ENCODE data around the gene BCAP31.
"Not testable (repeated sequence)": the region's sequence is repeated elsewhere in the genome, so short reads cannot be mapped to it uniquely, and the experiment has no call there.

Gene BCAP31

DNA sequence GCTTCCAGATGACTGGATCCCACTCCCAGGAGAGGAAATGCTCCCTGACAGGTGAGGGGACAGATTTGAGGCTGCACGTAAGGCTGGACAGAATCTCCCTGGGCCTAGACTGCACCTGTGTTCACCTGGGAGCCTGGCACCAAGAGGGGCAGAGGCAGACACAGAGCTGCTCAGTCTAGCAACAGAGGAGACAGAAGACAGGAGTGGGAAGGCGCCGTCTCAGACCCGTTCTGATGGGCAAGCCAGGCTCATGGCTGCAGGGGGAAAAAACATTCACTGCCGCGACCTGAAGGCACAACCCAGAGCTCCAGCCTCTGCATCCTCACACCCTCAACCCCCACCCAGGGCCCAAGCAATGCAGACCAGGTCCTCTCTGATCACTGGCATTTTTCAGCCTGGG lies 16.8 kb downstream of the BCAP31 start:
- DNase-seq, result no peak

DNA sequence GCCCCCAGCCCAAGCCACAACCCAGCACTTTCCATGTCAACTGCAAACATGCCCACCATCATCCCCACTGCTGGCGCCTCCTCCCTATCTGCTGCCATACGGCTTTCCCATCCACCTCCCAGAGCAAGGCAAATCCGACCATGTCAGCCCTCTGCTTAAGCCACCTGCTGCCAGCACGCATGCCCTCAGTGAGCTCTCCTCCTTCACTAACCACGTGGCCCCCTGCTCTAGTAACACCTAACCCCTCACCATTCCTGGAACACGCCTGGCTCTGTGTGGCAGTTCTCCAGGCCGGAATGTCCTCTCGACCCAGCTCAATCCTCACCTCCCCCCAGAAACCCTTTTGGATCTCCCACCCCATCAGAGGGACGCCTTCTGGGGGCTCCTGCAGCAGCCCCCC lies 17.4 kb downstream of the BCAP31 start:
- DNase-seq, result no peak

DNA sequence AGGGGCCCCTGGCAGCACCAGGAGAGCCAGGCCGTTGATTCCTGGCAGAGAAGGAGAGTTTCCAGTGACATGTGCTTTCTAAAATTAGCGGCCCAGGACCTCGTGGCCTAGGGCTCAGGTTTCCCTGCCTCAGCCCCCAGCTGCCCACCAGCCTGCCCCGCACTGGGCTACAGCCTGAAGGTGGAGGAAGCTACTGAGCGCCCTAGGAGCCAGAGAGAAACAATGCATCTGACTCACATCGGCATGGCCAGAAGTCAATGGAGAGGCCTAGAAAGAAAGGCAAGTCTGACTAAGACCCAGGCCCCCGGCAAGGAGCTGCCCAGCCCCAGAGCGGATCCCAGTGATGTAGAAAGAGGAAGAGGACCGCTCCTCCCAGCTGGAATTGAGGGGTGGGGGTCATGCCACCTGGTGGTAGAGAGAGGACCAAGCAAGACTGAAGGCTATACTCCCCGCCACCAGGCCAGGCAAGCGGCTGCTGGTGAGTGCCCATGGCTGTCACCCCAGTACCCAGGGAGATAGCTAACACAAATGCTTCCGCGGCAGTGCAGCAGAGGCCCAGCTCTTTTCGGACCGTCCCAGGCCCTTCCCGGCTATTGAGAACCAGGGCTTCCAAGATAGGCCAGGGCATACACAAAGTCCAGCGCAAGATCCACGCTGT lies 18.7 kb downstream of the BCAP31 start:
- not testable (repeated sequence) for DNase-seq

DNA sequence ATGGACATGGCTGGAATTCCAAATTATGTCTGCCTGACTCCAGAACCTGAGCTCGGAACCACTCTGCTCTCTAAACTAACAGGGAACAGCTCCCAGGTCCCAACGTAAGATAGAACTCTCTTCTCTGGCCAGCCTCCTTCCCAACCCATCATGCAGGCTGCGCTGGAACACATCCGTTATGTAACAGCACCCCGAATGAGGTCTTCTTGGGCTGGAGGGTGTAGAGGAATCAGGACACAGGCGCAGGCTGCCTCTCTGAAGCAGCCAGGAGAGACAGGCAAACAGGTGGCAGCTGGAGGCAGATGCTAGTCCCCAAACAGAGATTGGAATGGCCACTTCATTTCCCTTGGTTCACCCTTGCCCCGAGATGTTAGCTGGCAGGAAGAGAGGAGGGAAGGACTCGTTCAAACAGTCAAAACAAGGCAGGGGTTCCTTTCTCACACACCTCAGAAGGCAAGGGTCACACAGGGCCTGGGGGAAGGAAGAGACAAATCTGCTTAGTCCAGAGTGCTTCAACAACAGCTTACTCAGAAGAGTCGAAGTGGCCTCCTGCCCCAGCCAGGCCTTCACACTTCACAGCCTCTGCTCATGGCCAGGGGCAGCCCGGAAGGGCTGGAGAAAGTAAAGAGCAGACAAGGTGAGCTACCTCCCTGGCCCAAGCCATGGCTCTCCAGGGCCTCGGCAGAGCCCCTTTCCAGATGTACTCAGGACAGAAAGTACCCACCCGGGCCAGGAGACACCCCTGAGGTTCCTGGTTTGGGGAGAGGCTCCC lies 19.4 kb downstream of the BCAP31 start:
- not testable (repeated sequence) for DNase-seq

DNA sequence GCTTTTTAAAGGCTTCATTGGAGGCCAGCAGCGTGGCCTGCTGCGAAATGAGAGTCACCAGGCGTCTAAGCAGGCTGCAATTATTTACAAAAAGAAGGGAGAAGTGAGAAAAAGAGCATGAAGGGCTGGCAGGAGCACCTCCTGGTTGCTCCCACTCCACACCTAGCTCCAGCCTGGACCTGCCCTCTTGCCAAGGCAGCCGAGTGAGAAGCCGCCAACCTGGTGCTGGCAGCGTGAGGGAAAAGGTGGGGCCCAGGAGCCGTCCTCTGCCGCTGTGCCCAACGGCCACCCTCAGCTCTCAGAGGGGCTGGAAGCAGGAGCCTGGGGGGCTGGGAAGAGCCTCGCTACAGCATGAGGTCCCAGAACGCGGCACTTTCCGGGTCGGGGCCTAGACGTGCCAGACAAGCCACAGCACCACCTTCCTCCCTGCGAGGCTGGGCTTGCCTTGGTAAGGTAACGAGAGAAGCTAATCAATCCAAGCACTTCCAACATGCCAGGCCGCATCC lies 20.1 kb downstream of the BCAP31 start:
- DNase-seq, result no peak

DNA sequence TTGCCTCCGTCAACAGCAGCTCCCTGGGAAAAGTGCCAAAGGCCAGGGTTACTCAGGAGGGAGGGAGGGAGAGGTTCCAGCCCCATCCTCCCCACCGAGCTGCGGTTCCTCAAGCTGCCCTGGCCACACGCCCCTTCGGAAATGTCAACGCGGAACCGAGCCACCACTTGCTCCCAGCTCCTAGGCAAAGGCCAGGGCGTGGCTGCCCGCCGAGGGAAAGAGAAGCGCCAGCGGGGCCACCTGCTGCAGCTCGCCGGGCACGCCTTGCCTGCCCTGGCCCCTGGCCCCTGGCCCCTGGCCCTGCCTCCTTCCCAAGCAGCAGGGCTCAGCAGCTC lies 21.2 kb downstream of the BCAP31 start:
- DNase-seq, result no peak

DNA sequence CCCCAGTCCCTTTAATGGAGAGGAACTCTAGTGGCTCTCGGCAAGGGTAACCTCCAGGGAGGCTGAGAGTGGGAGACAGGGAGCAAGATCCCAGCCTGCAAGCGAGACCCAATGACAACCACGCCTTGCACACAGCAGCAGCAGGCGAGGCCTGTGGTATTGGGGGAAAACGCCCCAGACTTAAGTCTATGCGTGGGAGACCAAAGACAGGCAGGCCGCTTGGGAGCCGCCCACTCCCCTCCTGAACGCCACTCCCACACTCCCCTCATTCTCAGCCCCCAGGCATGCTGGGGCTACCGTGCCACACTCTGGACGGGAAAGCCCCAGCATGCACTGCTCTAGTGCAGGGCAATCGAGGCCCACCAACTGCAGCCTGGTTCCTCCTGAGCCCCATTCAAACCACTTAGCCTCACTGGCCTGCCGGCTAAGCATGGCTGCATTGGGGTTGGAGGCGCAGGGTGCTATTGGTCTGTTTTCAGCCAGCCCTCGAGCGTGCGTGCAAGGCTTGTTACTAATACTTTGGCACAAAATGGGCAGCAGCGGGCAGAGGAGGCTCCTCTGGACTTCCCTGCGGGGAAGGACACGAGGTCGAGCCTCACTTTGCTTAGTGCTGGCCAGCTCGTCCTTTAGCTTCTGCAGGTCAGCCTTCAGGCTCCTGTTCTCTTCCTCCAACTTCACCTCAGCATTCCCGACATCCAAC lies 21.7 kb downstream of the BCAP31 start:
- DNase-seq, result no peak

DNA sequence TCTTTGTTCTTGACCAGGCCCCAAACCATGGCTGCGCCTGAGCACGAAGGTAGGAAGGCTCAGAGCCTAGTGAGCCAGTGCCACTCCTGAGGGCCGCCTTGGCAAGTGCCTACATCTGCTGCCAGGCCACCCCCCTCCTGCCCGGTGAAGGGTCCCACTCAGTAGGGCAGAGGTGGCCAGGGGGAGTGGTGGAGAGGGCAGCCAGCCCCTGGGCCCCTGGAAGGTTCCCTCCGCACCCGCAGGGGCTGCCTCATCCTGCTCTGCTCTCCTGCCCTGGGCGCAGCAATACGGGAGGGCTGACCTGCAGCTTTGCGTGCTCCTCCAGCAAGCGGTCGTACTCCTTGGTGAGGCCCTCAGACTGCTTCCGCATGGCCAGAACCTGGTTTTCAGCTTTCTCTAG lies 22.5 kb downstream of the BCAP31 start:
- no peak for DNase-seq

DNA sequence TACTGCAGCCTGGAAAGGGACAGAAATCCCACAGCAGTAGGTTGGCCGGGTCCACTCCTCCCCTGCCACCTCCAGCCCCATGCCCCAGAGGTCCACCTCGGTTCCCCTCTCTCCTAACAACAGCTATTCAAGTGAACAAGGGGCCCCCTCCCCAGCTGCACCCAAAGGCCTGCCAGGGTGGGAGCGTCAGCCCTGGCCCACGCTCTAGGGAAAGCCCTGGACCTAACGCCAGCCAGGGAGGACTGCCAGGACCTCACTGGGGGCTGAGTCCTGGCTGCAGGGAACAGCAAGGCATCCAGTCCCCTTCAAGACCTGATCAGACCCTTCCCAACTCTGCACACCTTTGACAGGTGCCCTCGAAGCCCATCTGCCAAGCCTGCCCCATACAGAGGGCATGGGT lies 23.2 kb downstream of the BCAP31 start:
- no peak for DNase-seq

DNA sequence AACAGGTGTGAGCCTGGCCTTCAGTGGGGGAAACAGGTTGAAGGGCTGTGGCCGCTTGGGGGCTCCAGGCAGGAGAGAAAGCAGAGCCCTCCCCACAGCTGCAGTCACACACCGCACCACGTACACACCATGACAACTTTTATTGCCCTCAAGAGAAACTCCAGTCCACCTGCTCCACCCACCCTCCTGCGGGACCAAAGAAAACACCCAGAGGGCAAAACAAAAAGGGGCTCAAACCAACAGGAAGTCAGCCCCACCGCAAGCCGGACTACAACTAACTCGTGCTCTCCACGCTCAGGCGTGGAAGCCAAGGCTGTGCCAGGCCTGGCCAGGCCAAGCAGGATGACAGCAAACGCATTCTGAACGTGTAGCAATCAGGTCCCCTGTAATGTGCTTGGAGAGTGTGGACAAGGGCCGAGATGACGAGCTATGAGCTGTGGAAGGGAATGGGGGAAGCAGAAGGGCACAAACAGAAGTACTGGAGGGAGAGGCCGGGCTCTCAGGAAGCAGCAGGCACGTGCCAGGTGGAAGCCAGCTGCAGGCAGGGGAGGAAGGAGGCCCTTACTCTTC lies 23.7 kb downstream of the BCAP31 start:
- DNase-seq, result no peak

DNA sequence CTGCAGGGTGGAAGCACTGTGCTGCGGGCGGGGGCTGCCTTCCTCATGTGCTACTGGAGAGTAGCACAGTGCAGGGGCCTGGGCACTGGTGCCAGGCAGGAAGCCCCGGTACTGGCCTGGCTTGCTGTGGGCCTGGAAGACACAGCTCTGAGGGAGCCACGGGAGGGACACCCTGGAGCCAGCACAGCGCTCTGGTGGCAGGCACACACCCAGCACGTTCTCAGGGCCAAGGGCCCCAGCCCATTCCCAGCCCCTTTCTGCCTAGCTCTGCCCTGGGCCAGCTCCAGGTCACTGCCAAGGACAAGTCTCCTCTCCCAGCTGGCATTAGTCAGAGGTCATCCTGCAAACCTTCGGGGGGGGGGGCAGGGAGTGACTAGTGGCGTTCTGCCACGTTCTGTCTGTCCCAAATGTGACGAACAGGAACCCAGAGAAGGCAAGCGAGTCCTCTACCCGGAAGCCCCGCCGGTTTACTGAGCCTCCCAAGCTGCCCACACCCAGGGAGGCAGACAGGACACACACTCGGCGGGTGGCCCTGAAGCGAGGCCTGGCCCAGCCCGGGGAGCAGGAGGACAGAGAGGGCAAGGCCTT lies 24.3 kb downstream of the BCAP31 start:
- DNase-seq, result not testable (repeated sequence)

DNA sequence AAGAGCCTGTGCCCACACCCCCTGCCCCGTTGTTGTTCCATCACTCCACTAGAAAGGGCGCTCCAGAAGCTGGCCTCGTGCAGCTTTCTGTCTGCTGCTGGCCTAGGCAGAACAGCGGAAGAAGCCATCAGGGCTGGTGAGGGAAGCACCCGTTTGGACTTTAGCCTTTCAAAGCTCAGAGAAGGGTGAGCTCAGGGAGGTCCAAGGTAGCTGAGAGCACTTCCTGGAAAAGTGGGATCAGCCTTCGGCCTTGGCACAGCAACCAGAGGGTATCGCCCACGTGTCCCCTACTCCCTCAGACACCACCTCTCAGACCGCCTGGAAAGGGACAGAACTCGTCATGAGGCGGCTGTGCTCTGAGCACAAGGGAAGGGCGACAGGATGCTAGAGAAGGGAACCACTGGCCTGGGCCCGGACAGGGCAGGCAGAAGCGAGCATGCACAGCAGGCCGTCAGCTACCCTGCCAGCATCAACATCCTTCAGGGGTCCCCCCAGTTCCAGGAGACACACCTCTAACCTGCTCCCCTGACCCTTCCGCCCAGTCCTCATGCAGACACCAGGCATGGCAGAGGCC lies 24.9 kb downstream of the BCAP31 start:
- DNase-seq, result not testable (repeated sequence)

DNA sequence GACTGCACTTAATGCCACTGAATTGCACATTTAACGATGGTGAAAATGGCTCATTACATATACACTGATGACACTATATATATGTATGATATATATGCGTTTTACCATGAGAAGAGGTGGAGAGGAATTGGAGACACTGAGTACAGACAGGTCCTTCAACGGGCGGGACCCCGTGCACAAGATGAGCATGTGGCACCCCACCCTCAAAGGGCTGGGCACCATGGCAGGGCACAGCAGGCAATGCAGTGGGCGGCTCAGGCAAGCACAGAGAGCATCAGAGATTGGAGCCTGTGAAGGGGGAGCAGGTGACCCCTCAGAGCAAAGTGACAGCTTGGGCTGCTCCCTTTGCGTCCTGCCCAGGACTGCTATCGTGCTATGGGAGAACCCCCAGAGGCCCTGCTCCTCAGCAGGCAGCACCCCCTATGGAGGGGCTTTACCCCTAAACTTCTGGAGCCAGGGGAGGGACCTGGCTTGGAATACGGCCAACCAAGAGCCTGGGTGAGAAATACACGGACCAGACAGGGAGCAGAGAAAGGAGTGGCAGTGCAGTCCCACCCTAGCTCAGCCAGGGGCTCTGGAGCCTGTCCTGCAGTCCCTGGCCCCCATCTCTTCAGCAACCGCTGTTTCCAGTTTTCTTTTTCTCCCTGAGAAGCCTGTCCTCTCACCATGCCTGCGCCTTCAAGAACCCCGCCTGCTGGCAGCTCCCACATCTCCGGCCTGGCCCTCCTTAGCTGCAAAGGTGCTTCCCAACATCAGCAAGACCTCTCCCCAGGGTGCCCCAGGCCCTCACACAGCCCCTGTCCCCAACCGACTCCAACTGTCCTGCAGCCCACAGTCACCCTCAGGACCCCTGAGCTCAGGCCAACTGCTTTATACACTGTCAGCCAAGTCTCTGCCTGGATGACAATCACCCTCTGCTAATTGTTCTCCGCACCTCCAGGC lies 26.0 kb downstream of the BCAP31 start:
- no peak for DNase-seq

DNA sequence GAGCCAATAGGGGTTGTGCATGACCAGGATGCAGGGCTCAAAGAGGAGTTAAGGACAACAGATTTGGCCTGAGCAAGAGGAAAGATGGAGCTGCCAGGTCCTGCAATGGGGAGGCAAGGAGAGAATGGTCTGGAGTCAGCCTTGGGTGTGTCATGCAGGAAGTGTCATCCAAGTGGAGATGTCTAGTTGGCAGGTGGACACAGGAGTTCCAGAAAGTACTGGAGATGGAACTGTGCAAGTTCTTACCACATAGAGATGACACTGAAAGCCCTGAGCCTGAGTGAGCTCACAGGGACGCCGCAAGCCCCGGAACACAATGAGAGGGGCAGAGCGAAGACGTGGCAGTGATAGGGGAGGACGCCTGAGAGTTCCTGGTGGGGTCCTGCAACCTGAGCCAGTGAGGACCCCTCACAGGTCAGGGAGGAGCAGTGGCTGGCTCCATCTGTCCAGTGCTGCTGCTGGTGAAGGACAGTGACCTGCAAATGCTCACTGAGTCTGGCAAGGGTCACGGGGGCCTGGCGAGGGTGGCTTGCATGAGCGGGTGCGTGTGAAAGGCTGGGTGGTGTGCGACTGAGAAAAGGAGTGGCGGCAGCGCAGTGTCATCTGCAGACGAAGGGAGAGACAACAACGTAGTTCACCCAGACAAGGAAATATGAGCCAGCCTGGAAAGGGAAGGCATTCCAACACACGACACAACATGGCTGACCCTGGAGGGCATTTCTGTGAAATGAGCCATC lies 27.0 kb downstream of the BCAP31 start:
- DNase-seq, result not testable (repeated sequence)

DNA sequence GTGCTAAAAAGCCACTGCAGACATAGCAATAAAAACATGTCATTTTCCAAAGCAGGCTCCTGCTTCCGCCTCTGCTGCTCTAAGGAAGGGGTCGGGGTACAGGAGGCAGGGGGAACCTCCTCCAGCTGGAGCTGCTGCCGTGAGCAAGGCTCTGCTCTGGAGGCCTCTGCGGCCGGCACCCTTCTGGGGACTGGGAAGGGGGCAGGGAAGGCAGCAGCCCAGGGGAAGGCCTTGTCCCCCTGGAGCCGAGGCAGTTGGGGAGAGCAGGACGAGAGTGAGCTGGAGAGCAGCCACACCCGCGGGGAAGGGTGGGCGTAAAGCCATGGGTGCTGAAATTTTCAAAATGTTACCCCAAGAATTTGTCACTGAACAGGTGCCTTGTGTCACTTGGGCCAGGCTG lies 27.6 kb downstream of the BCAP31 start:
- not testable (repeated sequence) for DNase-seq

DNA sequence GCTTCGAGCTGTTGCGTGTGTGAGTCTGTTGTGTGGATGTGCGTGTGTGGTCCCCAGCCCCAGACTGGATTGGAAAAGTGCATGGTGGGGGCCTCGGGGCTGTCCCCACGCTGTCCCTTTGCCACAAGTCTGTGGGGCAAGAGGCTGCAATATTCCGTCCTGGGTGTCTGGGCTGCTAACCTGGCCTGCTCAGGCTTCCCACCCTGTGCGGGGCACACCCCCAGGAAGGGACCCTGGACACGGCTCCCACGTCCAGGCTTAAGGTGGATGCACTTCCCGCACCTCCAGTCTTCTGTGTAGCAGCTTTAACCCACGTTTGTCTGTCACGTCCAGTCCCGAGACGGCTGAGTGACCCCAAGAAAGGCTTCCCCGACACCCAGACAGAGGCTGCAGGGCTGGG lies 28.1 kb downstream of the BCAP31 start:
- DNase-seq, result no peak

DNA sequence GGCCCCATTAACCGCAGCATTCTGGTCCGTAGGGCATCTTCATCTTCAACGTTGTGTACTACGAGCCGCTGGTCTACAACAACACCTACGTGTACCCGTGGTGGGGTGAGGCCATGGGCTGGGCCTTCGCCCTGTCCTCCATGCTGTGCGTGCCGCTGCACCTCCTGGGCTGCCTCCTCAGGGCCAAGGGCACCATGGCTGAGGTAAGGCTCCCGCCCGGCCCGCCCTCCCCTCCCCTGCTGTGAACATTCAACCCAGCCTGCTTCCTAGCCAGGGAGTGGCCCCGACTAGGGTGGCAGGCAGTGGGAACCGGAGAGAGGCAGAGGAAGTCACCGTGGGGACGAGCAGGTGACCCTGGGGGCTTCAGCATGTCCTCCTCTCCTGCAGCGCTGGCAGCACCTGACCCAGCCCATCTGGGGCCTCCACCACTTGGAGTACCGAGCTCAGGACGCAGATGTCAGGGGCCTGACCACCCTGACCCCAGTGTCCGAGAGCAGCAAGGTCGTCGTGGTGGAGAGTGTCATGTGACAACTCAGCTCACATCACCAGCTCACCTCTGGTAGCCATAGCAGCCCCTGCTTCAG lies 29.4 kb downstream of the BCAP31 start:
- no peak for DNase-seq

DNA sequence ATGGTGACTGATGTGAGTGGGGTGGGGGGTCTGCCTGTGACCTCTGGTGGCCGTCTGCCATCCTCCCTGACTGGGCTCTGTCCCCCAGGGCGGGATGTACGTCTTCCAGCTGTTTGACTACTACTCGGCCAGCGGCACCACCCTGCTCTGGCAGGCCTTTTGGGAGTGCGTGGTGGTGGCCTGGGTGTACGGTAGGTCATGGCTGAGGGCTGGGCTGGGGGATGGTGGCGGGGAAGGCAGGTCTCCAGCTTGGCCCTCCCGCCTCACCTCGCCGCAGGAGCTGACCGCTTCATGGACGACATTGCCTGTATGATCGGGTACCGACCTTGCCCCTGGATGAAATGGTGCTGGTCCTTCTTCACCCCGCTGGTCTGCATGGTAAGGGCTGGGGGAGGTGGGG lies 29.9 kb downstream of the BCAP31 start:
- DNase-seq, result not testable (repeated sequence)

DNA sequence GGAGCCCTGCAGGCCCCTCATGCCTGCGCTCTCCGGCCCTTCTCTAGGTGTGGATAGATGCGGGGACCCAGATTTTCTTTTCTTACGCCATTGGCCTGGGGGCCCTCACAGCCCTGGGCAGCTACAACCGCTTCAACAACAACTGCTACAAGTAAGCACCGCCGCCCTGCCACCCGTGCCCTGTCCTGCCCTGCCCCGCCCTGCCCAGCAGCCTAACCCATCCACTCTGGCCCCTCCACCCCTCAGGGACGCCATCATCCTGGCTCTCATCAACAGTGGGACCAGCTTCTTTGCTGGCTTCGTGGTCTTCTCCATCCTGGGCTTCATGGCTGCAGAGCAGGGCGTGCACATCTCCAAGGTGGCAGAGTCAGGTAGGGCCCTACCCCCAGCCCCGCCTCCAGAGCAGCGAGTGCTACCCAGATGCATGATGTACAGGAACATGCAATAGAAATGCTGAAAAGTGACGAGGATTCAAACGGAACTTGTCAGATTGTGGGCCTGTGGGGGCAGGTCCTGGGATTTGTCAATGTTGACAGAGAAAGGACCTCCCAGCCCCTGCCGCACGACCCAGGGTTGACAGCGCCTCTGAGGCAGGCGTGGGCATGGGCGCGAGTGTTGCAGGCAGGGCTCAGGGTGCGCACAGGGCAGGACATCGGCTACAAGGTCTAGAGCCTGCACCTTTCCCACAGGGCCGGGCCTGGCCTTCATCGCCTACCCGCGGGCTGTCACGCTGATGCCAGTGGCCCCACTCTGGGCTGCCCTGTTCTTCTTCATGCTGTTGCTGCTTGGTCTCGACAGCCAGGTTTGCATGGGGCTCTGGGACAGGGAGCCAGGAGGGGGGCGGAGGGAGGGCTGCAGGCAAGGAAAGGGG lies 30.7 kb downstream of the BCAP31 start:
- no peak for DNase-seq

All from cortex of kidney (tissue), 1 donor.